RPMI7951 (cell line): Measurements from ENCODE around the gene HNRNPCL4. TPM values are rescaled to one million over a fixed set of nuclear protein-coding genes. Genes with fewer than 3 reads are reported as not detected.
"Not testable (repeated sequence)": the region's sequence is repeated elsewhere in the genome, so short reads cannot be mapped to it uniquely, and the experiment has no call there.

Experiments used
- DNase-seq: peaks from one replicate; pipeline ENCODE4 v3.0.0-alpha.2; 2012; ENCODE audit warnings: low read depth
- total RNA-seq: library from RNA; depleted of rRNA; stranded (reverse); fragments of >200 nt; shearing (Covaris generic); gene quantifications from 2 replicates; pipeline ENCODE4 v1.2.3, GENCODE V29; 2014; rRNA removed

Gene HNRNPCL4
- not detected in 2 replicates for total RNA-seq

GRCh38 chr1:13165531-13165930 is at the start of gene HNRNPCL4:
HNRNPCL4 (minus strand) TSS chr1:13165631; CDS start chr1:13165467, 164 bp downstream.
- DNase-seq, result not testable (repeated sequence)

GRCh38 chr1:13208712-13209111 is 43.3 kb upstream of the HNRNPCL4 start:
- not testable (repeated sequence) for DNase-seq

DNA sequence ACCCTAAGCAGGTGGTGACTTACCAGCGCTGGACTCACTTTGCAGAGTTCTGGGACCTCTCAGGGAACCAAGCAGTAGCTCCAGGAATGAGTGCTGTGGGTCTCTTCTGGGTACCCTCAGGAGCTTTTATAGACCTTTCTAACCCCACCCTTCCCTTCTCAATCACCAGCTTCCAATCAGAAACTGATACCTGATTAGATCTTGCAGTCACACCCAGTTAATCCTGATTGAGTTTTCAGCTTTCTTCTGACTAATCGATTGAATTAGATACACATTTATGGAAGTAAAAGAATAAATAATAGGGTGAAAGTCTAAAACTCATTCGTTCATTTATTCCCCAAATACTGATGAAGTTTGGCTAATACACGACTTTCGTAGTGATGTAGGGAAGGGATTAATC is 35.9 kb upstream of the HNRNPCL4 start, which contains the start of gene PRAMEF13:
Gene PRAMEF13 (minus strand): TSS at position 101 of the 400 bp plus-strand sequence. CDS start 1,820 bp downstream, outside the sequence.
- not testable (repeated sequence) for DNase-seq

- DNase-seq, result not testable (repeated sequence)
Measured at GRCh38 chr1:13171548-13171947, 6.1 kb upstream of the HNRNPCL4 start, which contains the start of gene PRAMEF9. PRAMEF9 (plus strand) TSS chr1:13171848; CDS start chr1:13175281, 3,433 bp downstream.

DNA sequence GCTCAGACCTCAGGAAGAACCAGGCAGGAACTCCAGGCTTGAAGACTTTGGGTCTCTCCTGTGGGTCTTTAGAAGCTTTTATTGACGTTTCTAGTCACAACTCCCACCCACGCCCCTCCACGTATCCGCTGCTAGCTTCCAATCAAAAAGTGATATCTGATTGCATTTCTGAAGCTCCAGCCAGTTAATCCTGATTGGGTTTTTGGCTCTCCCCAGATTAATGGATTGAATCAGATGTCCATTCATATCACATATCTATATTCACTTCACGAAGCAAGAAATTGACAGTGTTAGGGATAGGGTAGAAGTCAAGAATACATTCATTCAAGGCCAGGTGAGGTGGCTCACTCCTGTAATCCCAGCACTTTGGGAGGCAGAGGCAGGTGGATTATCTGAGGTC is 9.5 kb downstream of the HNRNPCL4 start, which contains the start of gene PRAMEF26:
Gene PRAMEF26 (minus strand): TSS at position 101 of the 400 bp plus-strand sequence. CDS start 2,914 bp downstream, outside the sequence.
- DNase-seq, result not testable (repeated sequence)

DNA sequence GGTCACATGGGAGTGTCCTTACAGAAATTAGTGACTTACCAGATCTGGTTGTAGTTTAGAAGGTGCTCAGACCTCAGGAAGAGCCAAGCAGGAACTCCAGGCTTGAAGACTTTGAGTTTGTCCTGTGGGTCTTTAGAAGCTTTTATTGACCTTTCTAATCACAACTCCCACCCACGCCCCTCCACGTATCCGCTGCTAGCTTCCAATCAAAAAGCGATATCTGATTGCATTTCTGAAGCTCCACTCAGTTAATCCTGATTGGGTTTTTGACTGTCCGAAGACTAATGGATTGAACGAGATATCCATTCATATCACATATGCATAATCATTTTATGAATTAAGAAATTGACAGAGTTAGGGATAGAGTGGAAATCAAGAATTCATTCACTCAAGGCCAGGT is 48.7 kb downstream of the HNRNPCL4 start, which contains the start of gene HNRNPCL2:
Gene HNRNPCL2 (minus strand): TSS at position 101 of the 400 bp plus-strand sequence. CDS start 454 bp downstream, outside the sequence.
- not testable (repeated sequence) for DNase-seq

Other genes with a start within 250 kb of the HNRNPCL4 start
- not detected in 2 replicates for gene PRAMEF7, start 249.0 kb downstream of the HNRNPCL4 start, total RNA-seq
- not detected in 2 replicates for gene PRAMEF6, start 218.1 kb downstream of the HNRNPCL4 start, total RNA-seq
- gene PRAMEF27, start 109.1 kb downstream of the HNRNPCL4 start, total RNA-seq, result not detected in 2 replicates
- gene HNRNPCL3, start 104.9 kb downstream of the HNRNPCL4 start, total RNA-seq, result not detected in 2 replicates
- gene PRAMEF25, start 94.9 kb downstream of the HNRNPCL4 start, total RNA-seq, result not detected in 2 replicates
- not detected in 2 replicates for gene HNRNPCL2, start 48.8 kb downstream of the HNRNPCL4 start, total RNA-seq
- gene PRAMEF26, start 9.6 kb downstream of the HNRNPCL4 start, total RNA-seq, result not detected in 2 replicates
- gene PRAMEF9, start 6.2 kb upstream of the HNRNPCL4 start, total RNA-seq, result not detected in 2 replicates
- not detected in 2 replicates for gene PRAMEF13, start 35.8 kb upstream of the HNRNPCL4 start, total RNA-seq
- gene PRAMEF18, start 60.5 kb upstream of the HNRNPCL4 start, total RNA-seq, result not detected in 2 replicates
- not detected in 2 replicates for gene PRAMEF5, start 88.6 kb upstream of the HNRNPCL4 start, total RNA-seq
- not detected in 2 replicates for gene PRAMEF8, start 119.5 kb upstream of the HNRNPCL4 start, total RNA-seq
- gene PRAMEF33, start 137.9 kb upstream of the HNRNPCL4 start, total RNA-seq, result not detected in 2 replicates
- gene PRAMEF15, start 149.9 kb upstream of the HNRNPCL4 start, total RNA-seq, result not detected in 2 replicates
- not detected in 2 replicates for gene PRAMEF14, start 181.5 kb upstream of the HNRNPCL4 start, total RNA-seq
- not detected in 2 replicates for gene PRAMEF19, start 206.3 kb upstream of the HNRNPCL4 start, total RNA-seq
- gene PRAMEF17, start 224.0 kb upstream of the HNRNPCL4 start, total RNA-seq, result not detected in 2 replicates
- not detected in 2 replicates for gene PRAMEF20, start 244.8 kb upstream of the HNRNPCL4 start, total RNA-seq